GM20000 (cell line): ENCODE data around the gene MYO9B.

Experiments
- DNase-seq: peaks from one replicate; pipeline ENCODE4 v3.0.0; 2012; ENCODE audit warnings: low spot score
- CTCF ChIP-seq: IDR thresholded peaks from 2 replicates; pipeline ENCODE4 v1.5.1; 2012; ENCODE audit warnings: mild to moderate bottlenecking, control low read depth; ENCODE audit errors: extremely low read depth, missing control alignments

Gene MYO9B

GRCh38 chr19:17118957-17119356, 43.4 kb downstream of the MYO9B start:
- no peak for TF ChIP-seq CTCF
- no peak for DNase-seq

- no peak for TF ChIP-seq CTCF
- peak; percentile 38 for DNase-seq
Observed at GRCh38 chr19:17121736-17122293, 46.2 kb downstream of the MYO9B start.

- TF ChIP-seq CTCF: no peak
Observed at GRCh38 chr19:17123041-17123440, 47.5 kb downstream of the MYO9B start.

GRCh38 chr19:17124025-17124424, 48.4 kb downstream of the MYO9B start:
- DNase-seq: no peak
- TF ChIP-seq CTCF: no peak

More at GRCh38 chr19:17123041-17123440, 47.5 kb downstream of the MYO9B start:
- no peak for DNase-seq

- no peak for TF ChIP-seq CTCF
- peak; percentile 79 for DNase-seq
Observed at GRCh38 chr19:17125062-17125727, 49.6 kb downstream of the MYO9B start.

- peak; percentile 75 for DNase-seq
- no peak for TF ChIP-seq CTCF
Observed at GRCh38 chr19:17125728-17126677, 50.4 kb downstream of the MYO9B start.

- DNase-seq: no peak
- TF ChIP-seq CTCF: no peak
Observed at GRCh38 chr19:17127671-17128070, 52.1 kb downstream of the MYO9B start.
